Measurements from ENCODE around the gene ZNF155. TPM values are rescaled to one million over a fixed set of nuclear protein-coding genes. Genes with fewer than 3 reads are reported as not detected.
A peak's percentile ranks its signal among the peaks of the same experiment; 100 is the strongest.

The ZNF155 gene
- total and polyA plus RNA-seq, 2 donors from 2014 or later: 5.0 to 11.2 TPM

DNA sequence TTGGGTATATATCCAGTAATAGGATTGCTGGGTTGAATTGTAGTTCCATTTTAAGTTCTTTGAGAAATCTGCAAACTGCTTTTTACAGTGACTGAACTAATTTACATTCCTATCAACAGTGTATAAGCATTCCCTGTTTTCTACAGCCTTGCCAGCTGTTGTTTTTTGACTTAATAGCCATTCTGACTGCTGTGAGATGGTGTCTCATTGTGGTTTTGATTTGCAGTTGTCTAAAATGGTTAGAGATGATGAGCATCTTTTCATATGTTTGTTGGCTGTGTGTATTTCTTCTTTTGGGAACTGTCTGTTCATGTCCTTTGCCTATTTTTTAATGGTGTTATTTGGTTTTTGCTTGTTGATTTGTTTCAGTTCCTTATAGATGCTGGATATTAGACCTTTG is 37.2 kb downstream of the ZNF155 start:
- Histone ChIP-seq H3K36me3 (ENCODE audit: control insufficient read depth in 2 of 3, insufficient read depth in 3 of 3, low read length in 3 of 3) (no peaks in the 10 kb centered on the region), H3K9me3 (ENCODE audit: control insufficient read depth in 2 of 3, insufficient read depth in 1 of 3, low read length in 3 of 3) (peaks cover 0 to 3% (median 0%) of the 10 kb centered on the region in 3 donors), H3K27me3 (ENCODE audit: control insufficient read depth, insufficient read depth, low read length) (no peaks in the 10 kb centered on the region), H3K4me1 (ENCODE audit: control insufficient read depth in 2 of 3, insufficient read depth in 2 of 3, low read depth in 1 of 3, low read length in 3 of 3) (peaks cover 0 to 2% (median 0%) of the 10 kb centered on the region in 3 donors), H3K27ac (ENCODE audit: low read depth in 2 of 2, low read length in 2 of 2) (no peak overlapping the region), H3K9ac (ENCODE audit: low read length in 3 of 3) (no peak overlapping the region), H3K4me3 (ENCODE audit: low read length in 3 of 3) (no peak overlapping the region)
- FAIRE-seq (no peak), DNase-seq (no peak)
- intact Hi-C loops (cut with DNase I): no loop called here
- TF ChIP-seq, protein P1, sequence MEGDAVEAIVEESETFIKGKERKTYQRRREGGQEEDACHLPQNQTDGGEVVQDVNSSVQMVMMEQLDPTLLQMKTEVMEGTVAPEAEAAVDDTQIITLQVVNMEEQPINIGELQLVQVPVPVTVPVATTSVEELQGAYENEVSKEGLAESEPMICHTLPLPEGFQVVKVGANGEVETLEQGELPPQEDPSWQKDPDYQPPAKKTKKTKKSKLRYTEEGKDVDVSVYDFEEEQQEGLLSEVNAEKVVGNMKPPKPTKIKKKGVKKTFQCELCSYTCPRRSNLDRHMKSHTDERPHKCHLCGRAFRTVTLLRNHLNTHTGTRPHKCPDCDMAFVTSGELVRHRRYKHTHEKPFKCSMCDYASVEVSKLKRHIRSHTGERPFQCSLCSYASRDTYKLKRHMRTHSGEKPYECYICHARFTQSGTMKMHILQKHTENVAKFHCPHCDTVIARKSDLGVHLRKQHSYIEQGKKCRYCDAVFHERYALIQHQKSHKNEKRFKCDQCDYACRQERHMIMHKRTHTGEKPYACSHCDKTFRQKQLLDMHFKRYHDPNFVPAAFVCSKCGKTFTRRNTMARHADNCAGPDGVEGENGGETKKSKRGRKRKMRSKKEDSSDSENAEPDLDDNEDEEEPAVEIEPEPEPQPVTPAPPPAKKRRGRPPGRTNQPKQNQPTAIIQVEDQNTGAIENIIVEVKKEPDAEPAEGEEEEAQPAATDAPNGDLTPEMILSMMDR (IDR thresholded peaks at IDR 0.05; ENCODE audit: borderline replicate concordance, extremely low read depth, insufficient read depth): no peak

DNA sequence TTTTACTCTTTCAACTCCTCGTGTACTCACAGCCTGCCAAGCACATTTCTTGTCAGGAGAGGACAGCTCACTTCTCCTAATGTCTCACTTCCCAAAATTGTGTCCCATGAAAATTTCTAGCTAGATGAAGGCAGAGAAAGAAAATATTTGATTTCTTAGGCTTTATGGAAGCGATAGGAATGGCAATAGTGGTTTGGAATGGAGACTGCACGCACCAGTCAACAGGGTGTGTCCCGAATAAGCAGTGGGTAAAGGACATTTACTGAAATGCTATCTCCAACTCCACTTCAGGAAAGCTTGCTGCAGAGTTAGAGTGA is 40.9 kb downstream of the ZNF155 start:
- peak overlapping the region in 1 of 3 donors; percentile 89 for H3K9ac ChIP-seq (ENCODE audit: low read length in 3 of 3)
- peak overlapping the region; percentile 88 to 94 (median 89) for H3K4me3 ChIP-seq (ENCODE audit: low read length in 3 of 3)
- intact Hi-C loops (cut with DNase I): no loop called here
- H3K4me1 ChIP-seq (ENCODE audit: control insufficient read depth in 2 of 3, insufficient read depth in 2 of 3, low read depth in 1 of 3, low read length in 3 of 3): peaks cover 0 to 2% (median 0%) of the 10 kb centered on the region in 3 donors
- no peaks in the 10 kb centered on the region for H3K27me3 ChIP-seq (ENCODE audit: control insufficient read depth, insufficient read depth, low read length)
- H3K9me3 ChIP-seq (ENCODE audit: control insufficient read depth in 2 of 3, insufficient read depth in 1 of 3, low read length in 3 of 3): peaks cover 2 to 16% (median 14%) of the 10 kb centered on the region in 3 donors
- DNase-seq: no peak
- TF ChIP-seq, protein P1 (IDR thresholded peaks at IDR 0.05; ENCODE audit: borderline replicate concordance, extremely low read depth, insufficient read depth): no peak
- FAIRE-seq: no peak
- no peak overlapping the region for H3K27ac ChIP-seq (ENCODE audit: low read depth in 2 of 2, low read length in 2 of 2)
- peaks cover 11 to 19% (median 17%) of the 10 kb centered on the region in 3 donors for H3K36me3 ChIP-seq (ENCODE audit: control insufficient read depth in 2 of 3, insufficient read depth in 3 of 3, low read length in 3 of 3)

DNA sequence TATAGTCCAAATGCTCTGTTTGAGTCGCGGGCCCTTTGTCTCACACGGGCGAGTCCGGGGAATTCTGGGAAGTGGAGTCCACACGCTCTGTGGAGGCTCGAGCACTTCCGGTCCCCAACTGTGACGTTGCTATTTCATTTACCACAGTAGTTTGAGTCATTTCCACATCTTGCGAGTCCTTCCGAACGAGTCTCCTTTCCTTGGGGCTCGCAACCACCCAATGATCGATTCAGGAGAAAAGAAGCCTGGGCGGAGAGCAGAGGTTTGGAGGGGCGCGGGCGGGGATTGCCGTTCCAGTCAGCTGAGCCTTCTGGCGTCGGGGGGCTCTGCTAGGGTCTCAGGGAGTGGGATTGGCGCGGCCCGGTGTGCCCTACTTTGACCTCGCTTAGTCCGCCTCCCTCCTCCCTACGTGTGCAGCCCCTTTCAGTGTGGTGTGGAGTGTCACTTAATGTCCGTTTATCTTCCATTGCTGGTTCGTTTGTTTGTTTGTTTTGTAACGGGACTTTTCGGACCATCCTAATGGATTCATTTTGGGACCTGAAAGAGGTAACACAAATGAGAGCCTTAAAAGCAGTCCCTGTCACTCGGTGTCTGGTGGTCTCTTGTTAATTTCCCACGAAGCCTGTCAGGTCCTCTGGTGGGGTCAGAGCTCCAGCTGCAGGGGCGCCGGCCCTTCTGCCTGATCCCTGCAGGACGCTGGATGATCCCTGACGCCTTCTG is 41.4 kb downstream of the ZNF155 start, which contains the start of gene ZNF222:
TSS of gene ZNF222 (plus strand) at position 163 of the 720 bp plus-strand sequence. CDS start at position 221, 58 bp downstream.
- Histone ChIP-seq H3K36me3 (ENCODE audit: control insufficient read depth in 2 of 3, insufficient read depth in 3 of 3, low read length in 3 of 3) (peaks cover 12 to 22% (median 17%) of the 10 kb centered on the region in 3 donors), H3K27ac (ENCODE audit: low read depth in 2 of 2, low read length in 2 of 2) (peak within 1 kb of the TSS in 1 of 2 donors; percentile 38), H3K4me3 (ENCODE audit: low read length in 3 of 3) (peak within 1 kb of the TSS; percentile 88 to 94 (median 89)), H3K9ac (ENCODE audit: low read length in 3 of 3) (peak within 1 kb of the TSS; percentile 57 to 89 (median 63)), H3K4me1 (ENCODE audit: control insufficient read depth in 2 of 3, insufficient read depth in 2 of 3, low read depth in 1 of 3, low read length in 3 of 3) (peaks cover 0 to 2% (median 0%) of the 10 kb centered on the region in 3 donors), H3K27me3 (ENCODE audit: control insufficient read depth, insufficient read depth, low read length) (no peaks in the 10 kb centered on the region), H3K9me3 (ENCODE audit: control insufficient read depth in 2 of 3, insufficient read depth in 1 of 3, low read length in 3 of 3) (peaks cover 2 to 20% (median 14%) of the 10 kb centered on the region in 3 donors)
- FAIRE-seq: peak; percentile 70
- DNase-seq: peak; percentile 87 to 96 (median 89)
- TF ChIP-seq, protein P1 (IDR thresholded peaks at IDR 0.05; ENCODE audit: borderline replicate concordance, extremely low read depth, insufficient read depth): no peak
- intact Hi-C loops (cut with DNase I): no loop called here

Data from kidney (tissue), 14 donors.